ENCODE measurements around the gene CPZ. TPM values are rescaled to one million over a fixed set of nuclear protein-coding genes. Genes with fewer than 3 reads are reported as not detected.

Gene CPZ
- total RNA-seq, 3 donors from 2014 or later = 2.9 to 13.4 (median 7.5) TPM

- no peak for DNase-seq (ENCODE audit: low spot score in 2 of 2)
- TF ChIP-seq POLR2A (IDR thresholded peaks at IDR 0.05) (no peak), CTCF (IDR thresholded peaks at IDR 0.05) (no peak), POLR2AphosphoS5 (IDR thresholded peaks at IDR 0.05) (no peak)
- Histone ChIP-seq H3K27me3 (peaks cover 0 to 18% of the 10 kb centered on the region in 2 donors), H3K9me3 (no peaks in the 10 kb centered on the region), H3K4me3 (no peak overlapping the region), H3K27ac (no peak overlapping the region), H3K4me1 (no peaks in the 10 kb centered on the region), H3K36me3 (no peaks in the 10 kb centered on the region)
- intact Hi-C loops (cut with DNase I; ENCODE audit: low total_unique reads) = no loop called here
Measured at GRCh38 chr4:8610858-8611616, 18.5 kb downstream of the CPZ start.

GRCh38 chr4:8612646-8613045 is 20.1 kb downstream of the CPZ start:
- H3K4me3 ChIP-seq = no peak overlapping the region
- H3K36me3 ChIP-seq = no peaks in the 10 kb centered on the region
- peaks cover 0 to 8% of the 10 kb centered on the region in 2 donors for H3K27me3 ChIP-seq
- no peak overlapping the region for H3K27ac ChIP-seq
- DNase-seq (ENCODE audit: low spot score in 2 of 2) = no peak
- intact Hi-C loops (cut with DNase I; ENCODE audit: low total_unique reads) = no loop called here
- H3K9me3 ChIP-seq = no peaks in the 10 kb centered on the region
- no peaks in the 10 kb centered on the region for H3K4me1 ChIP-seq
- no peak for TF ChIP-seq POLR2AphosphoS5 (IDR thresholded peaks at IDR 0.05)
- TF ChIP-seq CTCF (IDR thresholded peaks at IDR 0.05) = no peak
- TF ChIP-seq POLR2A (IDR thresholded peaks at IDR 0.05) = no peak

- TF ChIP-seq POLR2A (IDR thresholded peaks at IDR 0.05) = no peak
- no peak for TF ChIP-seq POLR2AphosphoS5 (IDR thresholded peaks at IDR 0.05)
- TF ChIP-seq CTCF (IDR thresholded peaks at IDR 0.05) = no peak
- no peaks in the 10 kb centered on the region for H3K36me3 ChIP-seq
- DNase-seq (ENCODE audit: low spot score in 2 of 2) = no peak
- intact Hi-C loops (cut with DNase I; ENCODE audit: low total_unique reads) = no loop called here
- no peak overlapping the region for H3K4me3 ChIP-seq
- H3K27me3 ChIP-seq = no peaks in the 10 kb centered on the region
- no peak overlapping the region for H3K27ac ChIP-seq
- no peaks in the 10 kb centered on the region for H3K4me1 ChIP-seq
- H3K9me3 ChIP-seq = no peaks in the 10 kb centered on the region
Measured at GRCh38 chr4:8613421-8614364, 21.1 kb downstream of the CPZ start.

GRCh38 chr4:8614365-8615193 is 22.0 kb downstream of the CPZ start:
- H3K36me3 ChIP-seq = no peaks in the 10 kb centered on the region
- no peak overlapping the region for H3K4me3 ChIP-seq
- no peak overlapping the region for H3K27ac ChIP-seq
- H3K27me3 ChIP-seq = no peaks in the 10 kb centered on the region
- intact Hi-C loops (cut with DNase I; ENCODE audit: low total_unique reads) = no loop called here
- TF ChIP-seq CTCF (IDR thresholded peaks at IDR 0.05) = no peak
- no peak for TF ChIP-seq POLR2AphosphoS5 (IDR thresholded peaks at IDR 0.05)
- no peak for TF ChIP-seq POLR2A (IDR thresholded peaks at IDR 0.05)
- H3K9me3 ChIP-seq = no peaks in the 10 kb centered on the region
- H3K4me1 ChIP-seq = no peaks in the 10 kb centered on the region
- DNase-seq (ENCODE audit: low spot score in 2 of 2) = no peak

All from breast epithelium (tissue), 4 donors.